Liver (tissue), 9 donors: ENCODE results near the gene MRPL52. TPM values are rescaled to one million over a fixed set of nuclear protein-coding genes. Genes with fewer than 3 reads are reported as not detected.
"Not testable (repeated sequence)": the region's sequence is repeated elsewhere in the genome, so short reads cannot be mapped to it uniquely, and the experiment has no call there.

ENCODE experiments used
- DNase-seq: peaks from one replicate; pipeline ENCODE4 v3.0.0-alpha.2; 2017; ENCODE audit warnings: low spot score
- H3K27ac ChIP-seq, 2 donors: one replicate each; pipeline ENCODE4 v1.7.0; 2013; ENCODE audit warnings: inconsistent platforms in 2 of 2, low read length in 2 of 2, control low read depth in 1 of 2, low read depth in 1 of 2, mild to moderate bottlenecking in 1 of 2
- H3K27me3 ChIP-seq, 4 donors: one replicate each; pipeline versions ENCODE4 v1.6.1 to v1.7.0; 2013; ENCODE audit warnings: low read length in 3 of 4, inconsistent platforms in 1 of 4, mild to moderate bottlenecking in 1 of 4, moderate library complexity in 1 of 4; ENCODE audit not compliant: control insufficient read depth in 4 of 4, insufficient read depth in 4 of 4
- H3K36me3 ChIP-seq, 4 donors: one replicate each; pipeline versions ENCODE4 v1.6.1 to v1.7.0; 2013; ENCODE audit warnings: low read length in 3 of 4, mild to moderate bottlenecking in 3 of 4, low read depth in 1 of 4, moderate library complexity in 1 of 4; ENCODE audit not compliant: control insufficient read depth in 4 of 4, insufficient read depth in 3 of 4
- H3K4me1 ChIP-seq, 4 donors: one replicate each; pipeline versions ENCODE4 v1.6.1 to v1.7.0; 2013; ENCODE audit warnings: low read length in 3 of 4, mild to moderate bottlenecking in 3 of 4, moderate library complexity in 1 of 4; ENCODE audit not compliant: control insufficient read depth in 4 of 4, insufficient read depth in 4 of 4
- H3K4me3 ChIP-seq, 3 donors: one replicate each; pipeline versions ENCODE4 v1.6.1 to v1.7.0; 2013; ENCODE audit warnings: low read length in 3 of 3, control low read depth in 1 of 3, low read depth in 1 of 3, mild to moderate bottlenecking in 1 of 3
- H3K9ac ChIP-seq, 2 donors: one replicate each; pipeline ENCODE4 v1.7.0; 2013; ENCODE audit warnings: low read length in 2 of 2, mild to moderate bottlenecking in 2 of 2, moderate library complexity in 2 of 2, control low read depth in 1 of 2, low read depth in 1 of 2
- H3K9me3 ChIP-seq, 4 donors: one replicate each; pipeline versions ENCODE4 v1.6.1 to v1.7.0; 2013; ENCODE audit warnings: low read length in 3 of 4; ENCODE audit not compliant: control insufficient read depth in 4 of 4
- ATF3 ChIP-seq: IDR thresholded peaks from 2 replicates; pipeline ENCODE4 v1.6.1; 2016; ENCODE audit warnings: antibody characterized with exemption
- EGR1 ChIP-seq, 2 donors: IDR thresholded peaks; 2 replicates each; pipeline ENCODE4 v1.6.1; 2016 to 2018; ENCODE audit warnings: antibody characterized with exemption in 2 of 2, low read depth in 2 of 2
- FOXA1 ChIP-seq: IDR thresholded peaks from 2 replicates; pipeline ENCODE4 v1.6.1; 2016; ENCODE audit warnings: antibody characterized with exemption
- FOXA2 ChIP-seq: IDR thresholded peaks from 2 replicates; pipeline ENCODE4 v1.6.1; 2016; ENCODE audit warnings: antibody characterized with exemption
- GABPA ChIP-seq, 2 donors: IDR thresholded peaks in 1 of 2; conservative IDR thresholded peaks in 1 of 2; 2 replicates each; pipeline ENCODE4 v1.6.1; 2016; ENCODE audit warnings: antibody characterized with exemption in 2 of 2, mild to moderate bottlenecking in 1 of 2, moderate library complexity in 1 of 2
- HNF4A ChIP-seq, 2 donors: conservative IDR thresholded peaks; 2 replicates each; pipeline ENCODE4 v1.6.1; 2016; ENCODE audit warnings: antibody characterized with exemption in 2 of 2, mild to moderate bottlenecking in 2 of 2
- RAD21 ChIP-seq, 2 donors: IDR thresholded peaks; 2 replicates each; pipeline ENCODE4 v1.6.1; 2016; ENCODE audit warnings: antibody characterized with exemption in 2 of 2, mild to moderate bottlenecking in 2 of 2
- REST ChIP-seq: IDR thresholded peaks from 2 replicates; pipeline ENCODE4 v1.6.1; 2016; ENCODE audit warnings: antibody characterized with exemption, mild to moderate bottlenecking
- RXRA ChIP-seq, 2 donors: IDR thresholded peaks; 2 replicates each; pipeline ENCODE4 v1.6.1; 2017 to 2018; ENCODE audit warnings: antibody characterized with exemption in 2 of 2, mild to moderate bottlenecking in 1 of 2
- SP1 ChIP-seq: IDR thresholded peaks from 2 replicates; pipeline ENCODE4 v1.6.1; 2018; ENCODE audit warnings: antibody characterized with exemption, mild to moderate bottlenecking
- TAF1 ChIP-seq: conservative IDR thresholded peaks from 2 replicates; pipeline ENCODE4 v1.6.1; 2016; ENCODE audit warnings: antibody characterized with exemption, mild to moderate bottlenecking
- YY1 ChIP-seq: IDR thresholded peaks from 2 replicates; pipeline ENCODE4 v1.6.1; 2016; ENCODE audit warnings: antibody characterized with exemption, mild to moderate bottlenecking
- WGBS: extraction: QIAGEN DNeasy Blood & Tissue Kit; methylation state at CpG from one replicate; pipeline ENCODE4 v1.1.7; 2013; 5-methylcytosine and 5-hydroxymethylcytosine counted together
- polyA plus RNA-seq, 2 donors: library from polyadenylated mRNA; stranded (reverse) in 1 of 2; unstranded in 1 of 2; fragments of 200-250 nt in 1 of 2; fragments of >200 nt in 1 of 2; fragmentation: Nextera tagmentation in 1 of 2; extraction: Ambion mirVana in 1 of 2; gene quantifications; one replicate each; pipeline versions ENCODE4 v1.2.1 to v1.2.3, GENCODE V29; 2013 to 2015
- total RNA-seq, 2 donors: library from RNA; depleted of rRNA; stranded (reverse); fragments of >200 nt; gene quantifications; one replicate each; pipeline ENCODE4 v1.2.3, GENCODE V29; 2014
- TF ChIP-seq, protein P1 (sequence below): fragments of 150-350 bp; IDR thresholded peaks from 2 replicates; pipeline ENCODE4 v1.5.1; 2017; ENCODE audit warnings: improper control_type of control experiment, low read depth, low read length; ENCODE audit not compliant: missing input control
- TF ChIP-seq, protein P2 (sequence below): IDR thresholded peaks from 2 replicates; pipeline ENCODE4 v1.6.1; 2016; ENCODE audit warnings: antibody characterized with exemption
- donor health status: healthy.
- donor health status: healthy.
- donor health status: healthy.
- donor health status: healthy.
- donor health status: healthy.

The MRPL52 gene
- total and polyA plus RNA-seq, 4 donors, result 9.1 to 142 (median 36.6) TPM

- H3K4me3 ChIP-seq, H3K27me3 ChIP-seq, H3K27ac ChIP-seq, H3K4me1 ChIP-seq, H3K9me3 ChIP-seq, H3K9ac ChIP-seq, H3K36me3 ChIP-seq, DNase-seq: not testable (repeated sequence)
- WGBS, result 81% methylated on average over 3 of the region's 3 CpGs
These were observed 30.7 kb downstream of the MRPL52 start for GRCh38 chr14:22860377-22860776.

DNA sequence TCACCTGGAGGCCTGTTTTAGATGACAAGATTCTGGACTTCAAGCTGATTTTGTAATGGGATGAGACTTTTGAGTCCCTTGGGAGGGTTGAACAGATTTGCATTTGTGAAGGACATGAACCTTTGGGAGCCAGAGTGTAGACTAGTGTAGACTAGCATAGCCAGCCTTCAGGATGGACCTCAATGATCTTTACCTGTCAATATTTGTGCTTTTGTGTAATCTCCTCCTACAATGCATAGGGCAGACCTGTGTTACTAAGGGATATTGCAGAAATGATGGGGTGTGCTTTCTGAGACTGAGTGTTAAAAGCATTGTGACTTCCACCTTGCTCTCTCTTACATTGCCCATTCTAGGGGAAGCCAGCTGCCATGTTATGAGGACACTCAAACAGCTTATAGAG, 32.0 kb downstream of the MRPL52 start:
- Histone ChIP-seq H3K9ac (no peak overlapping the region), H3K36me3 (no peaks in the 10 kb centered on the region)
- TF ChIP-seq ATF3, result no peak
- TF ChIP-seq HNF4A (conservative IDR thresholded peaks at IDR 0.05), result no peak
- no peak for TF ChIP-seq SP1
- no peak for TF ChIP-seq TAF1
- TF ChIP-seq FOXA1, result no peak
- TF ChIP-seq, protein P1, sequence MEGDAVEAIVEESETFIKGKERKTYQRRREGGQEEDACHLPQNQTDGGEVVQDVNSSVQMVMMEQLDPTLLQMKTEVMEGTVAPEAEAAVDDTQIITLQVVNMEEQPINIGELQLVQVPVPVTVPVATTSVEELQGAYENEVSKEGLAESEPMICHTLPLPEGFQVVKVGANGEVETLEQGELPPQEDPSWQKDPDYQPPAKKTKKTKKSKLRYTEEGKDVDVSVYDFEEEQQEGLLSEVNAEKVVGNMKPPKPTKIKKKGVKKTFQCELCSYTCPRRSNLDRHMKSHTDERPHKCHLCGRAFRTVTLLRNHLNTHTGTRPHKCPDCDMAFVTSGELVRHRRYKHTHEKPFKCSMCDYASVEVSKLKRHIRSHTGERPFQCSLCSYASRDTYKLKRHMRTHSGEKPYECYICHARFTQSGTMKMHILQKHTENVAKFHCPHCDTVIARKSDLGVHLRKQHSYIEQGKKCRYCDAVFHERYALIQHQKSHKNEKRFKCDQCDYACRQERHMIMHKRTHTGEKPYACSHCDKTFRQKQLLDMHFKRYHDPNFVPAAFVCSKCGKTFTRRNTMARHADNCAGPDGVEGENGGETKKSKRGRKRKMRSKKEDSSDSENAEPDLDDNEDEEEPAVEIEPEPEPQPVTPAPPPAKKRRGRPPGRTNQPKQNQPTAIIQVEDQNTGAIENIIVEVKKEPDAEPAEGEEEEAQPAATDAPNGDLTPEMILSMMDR, result no peak
- TF ChIP-seq RXRA (IDR thresholded peaks at IDR 0.05), result no peak
- TF ChIP-seq FOXA2, result no peak
- TF ChIP-seq, protein P2, sequence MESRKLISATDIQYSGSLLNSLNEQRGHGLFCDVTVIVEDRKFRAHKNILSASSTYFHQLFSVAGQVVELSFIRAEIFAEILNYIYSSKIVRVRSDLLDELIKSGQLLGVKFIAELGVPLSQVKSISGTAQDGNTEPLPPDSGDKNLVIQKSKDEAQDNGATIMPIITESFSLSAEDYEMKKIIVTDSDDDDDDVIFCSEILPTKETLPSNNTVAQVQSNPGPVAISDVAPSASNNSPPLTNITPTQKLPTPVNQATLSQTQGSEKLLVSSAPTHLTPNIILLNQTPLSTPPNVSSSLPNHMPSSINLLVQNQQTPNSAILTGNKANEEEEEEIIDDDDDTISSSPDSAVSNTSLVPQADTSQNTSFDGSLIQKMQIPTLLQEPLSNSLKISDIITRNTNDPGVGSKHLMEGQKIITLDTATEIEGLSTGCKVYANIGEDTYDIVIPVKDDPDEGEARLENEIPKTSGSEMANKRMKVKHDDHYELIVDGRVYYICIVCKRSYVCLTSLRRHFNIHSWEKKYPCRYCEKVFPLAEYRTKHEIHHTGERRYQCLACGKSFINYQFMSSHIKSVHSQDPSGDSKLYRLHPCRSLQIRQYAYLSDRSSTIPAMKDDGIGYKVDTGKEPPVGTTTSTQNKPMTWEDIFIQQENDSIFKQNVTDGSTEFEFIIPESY, result no peak
- no peak for TF ChIP-seq YY1
- no peak for TF ChIP-seq GABPA (IDR thresholded peaks at IDR 0.05 in 1 of 2, conservative IDR thresholded peaks at IDR 0.05 in 1 of 2)
- TF ChIP-seq RAD21 (IDR thresholded peaks at IDR 0.05), result no peak
- no peak for TF ChIP-seq REST
- no peak for TF ChIP-seq EGR1 (IDR thresholded peaks at IDR 0.05; ENCODE audit: low read depth in 2 of 2)

More for the DNA sequence above, 32.0 kb downstream of the MRPL52 start:
- Histone ChIP-seq H3K27ac (no peak overlapping the region), H3K4me3 (no peak overlapping the region), H3K27me3 (no peaks in the 10 kb centered on the region), H3K9me3 (no peaks in the 10 kb centered on the region), H3K4me1 (no peaks in the 10 kb centered on the region)
- DNase-seq, result no peak
